Neural crest cell (in vitro differentiated cells): ENCODE data around the gene MAL. TPM values are rescaled to one million over a fixed set of nuclear protein-coding genes. Genes with fewer than 3 reads are reported as not detected.

ENCODE experiments used
- DNase-seq: peaks from one replicate; pipeline ENCODE4 v3.0.0; 2021; ENCODE audit warnings: low read depth, mixed read lengths, low spot score
- H3K27ac Mint-ChIP-seq: one replicate; pipeline ENCODE4 v1.8.0; 2021; ENCODE audit warnings: mild to moderate bottlenecking, mixed read lengths; ENCODE audit not compliant: unreplicated experiment
- H3K27me3 Mint-ChIP-seq: 2 replicates; pipeline ENCODE4 v1.8.0; 2021; ENCODE audit warnings: low read depth, mild to moderate bottlenecking, mixed read lengths
- H3K36me3 Mint-ChIP-seq: 2 replicates; pipeline ENCODE4 v1.8.0; 2021; ENCODE audit warnings: low read depth, mild to moderate bottlenecking, mixed read lengths
- H3K4me1 Mint-ChIP-seq: 2 replicates; pipeline ENCODE4 v1.8.0; 2021; ENCODE audit warnings: mixed read lengths
- H3K4me3 Mint-ChIP-seq: one replicate; pipeline ENCODE4 v1.8.0; 2021; ENCODE audit warnings: mild to moderate bottlenecking, mixed read lengths
- H3K9me3 Mint-ChIP-seq: 2 replicates; pipeline ENCODE4 v1.8.0; 2021; ENCODE audit warnings: mixed read lengths
- total RNA-seq: library from RNA; stranded (reverse); gene quantifications from 2 replicates; pipeline ENCODE4 v1.2.1, GENCODE V29; 2021
- TF ChIP-seq, protein P1 (sequence below): fragments of 200-600 bp; sonication (generic); conservative IDR thresholded peaks from 2 replicates; pipeline ENCODE4 v1.5.0; 2021; ENCODE audit warnings: antibody characterized with exemption, mild to moderate bottlenecking

The MAL gene
- total RNA-seq, 1 donor from 2014 or later, result 0.65 TPM

DNA sequence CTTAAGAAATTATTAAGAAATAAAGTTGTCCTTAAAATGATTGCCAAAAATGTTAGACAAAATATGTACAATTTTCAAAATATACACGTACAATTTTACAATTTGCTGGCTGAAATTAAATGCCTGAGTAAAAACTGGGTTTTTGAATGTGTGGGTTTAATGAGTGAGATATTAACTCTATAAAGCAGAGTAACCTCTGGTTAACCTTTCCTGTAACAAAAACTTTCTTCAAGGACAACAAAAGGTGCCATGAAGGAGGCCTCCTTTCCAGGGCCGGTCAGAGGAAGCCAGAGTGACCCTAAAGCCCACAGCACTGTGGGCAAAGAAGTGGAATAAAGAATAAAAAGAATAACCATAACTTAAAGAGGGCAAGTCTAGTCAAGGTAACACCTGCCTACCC, 16.5 kb upstream of the MAL start:
- Mint-ChIP-seq H3K27ac (no peak overlapping the region), H3K27me3 (no peaks in the 10 kb centered on the region), H3K9me3 (no peaks in the 10 kb centered on the region), H3K4me1 (peaks cover 36% of the 10 kb centered on the region), H3K4me3 (no peak overlapping the region), H3K36me3 (no peaks in the 10 kb centered on the region)
- TF ChIP-seq, protein P1, sequence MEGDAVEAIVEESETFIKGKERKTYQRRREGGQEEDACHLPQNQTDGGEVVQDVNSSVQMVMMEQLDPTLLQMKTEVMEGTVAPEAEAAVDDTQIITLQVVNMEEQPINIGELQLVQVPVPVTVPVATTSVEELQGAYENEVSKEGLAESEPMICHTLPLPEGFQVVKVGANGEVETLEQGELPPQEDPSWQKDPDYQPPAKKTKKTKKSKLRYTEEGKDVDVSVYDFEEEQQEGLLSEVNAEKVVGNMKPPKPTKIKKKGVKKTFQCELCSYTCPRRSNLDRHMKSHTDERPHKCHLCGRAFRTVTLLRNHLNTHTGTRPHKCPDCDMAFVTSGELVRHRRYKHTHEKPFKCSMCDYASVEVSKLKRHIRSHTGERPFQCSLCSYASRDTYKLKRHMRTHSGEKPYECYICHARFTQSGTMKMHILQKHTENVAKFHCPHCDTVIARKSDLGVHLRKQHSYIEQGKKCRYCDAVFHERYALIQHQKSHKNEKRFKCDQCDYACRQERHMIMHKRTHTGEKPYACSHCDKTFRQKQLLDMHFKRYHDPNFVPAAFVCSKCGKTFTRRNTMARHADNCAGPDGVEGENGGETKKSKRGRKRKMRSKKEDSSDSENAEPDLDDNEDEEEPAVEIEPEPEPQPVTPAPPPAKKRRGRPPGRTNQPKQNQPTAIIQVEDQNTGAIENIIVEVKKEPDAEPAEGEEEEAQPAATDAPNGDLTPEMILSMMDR, result no peak
- DNase-seq, result no peak

DNA sequence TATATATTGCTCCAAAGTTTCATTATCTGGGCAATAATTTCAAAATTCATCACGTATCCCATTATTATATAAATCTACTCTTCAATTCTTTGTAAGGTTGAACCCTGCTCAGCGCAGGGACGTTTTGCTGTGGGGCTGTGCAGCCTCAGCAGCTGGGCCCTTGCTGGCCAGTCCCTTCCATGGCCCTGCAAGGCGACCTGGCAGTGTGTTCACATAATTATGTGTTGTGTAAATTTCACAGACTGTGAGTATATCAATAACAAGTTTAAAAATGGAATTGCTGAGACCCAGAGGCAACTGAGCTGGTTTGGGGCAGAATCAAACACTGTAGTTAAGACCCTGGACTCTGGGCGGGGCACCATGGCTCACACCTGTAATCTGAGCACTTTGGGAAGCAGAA, 16.1 kb upstream of the MAL start:
- Mint-ChIP-seq H3K4me3 (no peak overlapping the region), H3K27ac (no peak overlapping the region), H3K36me3 (no peaks in the 10 kb centered on the region), H3K9me3 (no peaks in the 10 kb centered on the region), H3K27me3 (no peaks in the 10 kb centered on the region), H3K4me1 (peaks cover 32% of the 10 kb centered on the region)
- TF ChIP-seq, protein P1, result no peak
- no peak for DNase-seq

DNA sequence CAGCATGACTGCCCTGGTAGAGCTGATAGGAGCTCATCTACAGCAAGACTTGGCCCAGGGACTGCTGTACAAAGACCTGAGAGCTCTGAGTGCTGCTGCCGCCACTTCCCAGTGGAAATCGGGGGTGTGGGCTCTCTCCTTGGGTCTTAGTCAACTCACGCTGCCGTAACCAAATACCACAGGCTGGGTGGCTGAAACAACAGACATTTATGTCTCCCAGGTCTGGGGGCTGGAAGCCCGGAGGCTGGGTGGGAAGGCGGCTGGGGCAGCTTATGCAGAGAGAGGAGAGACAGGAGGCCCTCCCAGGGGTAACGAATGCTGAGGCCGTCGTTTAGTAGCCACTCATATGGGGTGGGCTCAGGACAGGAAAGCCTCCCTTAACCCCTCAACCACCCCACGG, 15.4 kb upstream of the MAL start:
- Mint-ChIP-seq H3K9me3 (no peaks in the 10 kb centered on the region), H3K4me3 (no peak overlapping the region), H3K4me1 (peaks cover 25% of the 10 kb centered on the region), H3K36me3 (no peaks in the 10 kb centered on the region), H3K27me3 (no peaks in the 10 kb centered on the region), H3K27ac (no peak overlapping the region)
- TF ChIP-seq, protein P1, result no peak
- DNase-seq, result no peak

DNA sequence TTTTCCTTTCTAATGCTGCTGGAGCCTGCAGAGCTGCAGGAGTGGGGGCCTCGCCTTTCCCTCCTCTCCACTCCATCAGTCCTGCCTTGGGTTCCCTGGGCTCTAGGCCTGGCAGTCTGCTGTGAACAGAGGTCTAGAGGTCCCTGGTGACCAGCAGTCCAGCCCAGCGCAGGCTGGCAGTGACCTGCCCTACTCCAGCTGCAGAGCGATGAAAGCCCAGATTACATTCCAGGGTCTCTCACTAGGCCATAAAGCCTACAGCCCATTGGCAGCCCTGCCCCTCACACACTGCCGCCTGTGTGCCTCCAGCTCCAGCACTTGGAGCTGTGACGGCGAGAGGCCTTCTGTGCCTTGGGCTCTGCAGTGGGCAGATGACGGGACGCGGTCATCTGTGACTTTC, 14.8 kb upstream of the MAL start:
- Mint-ChIP-seq H3K27me3 (no peaks in the 10 kb centered on the region), H3K4me3 (no peak overlapping the region), H3K36me3 (no peaks in the 10 kb centered on the region), H3K27ac (no peak overlapping the region), H3K9me3 (no peaks in the 10 kb centered on the region), H3K4me1 (peaks cover 22% of the 10 kb centered on the region)
- TF ChIP-seq, protein P1, result no peak
- DNase-seq, result no peak

DNA sequence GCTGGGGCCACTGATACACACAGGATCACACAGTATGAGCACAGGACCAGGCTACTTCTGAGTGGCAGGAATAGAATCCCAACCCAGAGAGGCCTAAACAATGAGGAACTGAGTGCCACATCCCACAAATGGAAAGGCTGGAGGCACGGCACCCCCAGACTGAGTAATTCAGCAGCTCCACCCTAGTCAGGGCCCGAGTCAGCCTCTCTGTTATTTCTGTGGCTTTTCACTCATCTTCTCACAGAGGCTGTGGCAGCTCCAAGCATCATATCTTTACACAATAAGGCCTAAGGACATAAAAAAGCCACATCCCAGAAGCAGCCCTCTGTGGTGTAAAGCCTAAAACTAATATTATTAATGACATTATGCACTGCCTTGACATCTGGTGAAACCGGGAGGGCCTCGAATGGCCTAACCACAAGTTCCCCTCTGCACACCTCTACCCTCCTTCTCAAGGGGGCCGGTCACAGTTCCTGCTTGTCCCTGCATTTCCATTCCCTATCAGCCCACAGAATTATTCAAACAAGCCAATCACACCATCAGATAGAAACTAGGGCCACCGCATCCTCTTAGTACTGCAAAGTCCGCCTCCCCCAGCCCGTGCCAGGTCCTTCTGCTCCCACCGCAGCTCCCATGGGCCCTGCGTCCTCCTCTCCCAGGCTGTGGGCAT, 12.5 kb upstream of the MAL start:
- no peaks in the 10 kb centered on the region for H3K9me3 Mint-ChIP-seq
- H3K27ac Mint-ChIP-seq, result no peak overlapping the region
- no peaks in the 10 kb centered on the region for H3K36me3 Mint-ChIP-seq
- no peaks in the 10 kb centered on the region for H3K27me3 Mint-ChIP-seq
- TF ChIP-seq, protein P1, result no peak
- no peak overlapping the region for H3K4me3 Mint-ChIP-seq
- peaks cover 17% of the 10 kb centered on the region for H3K4me1 Mint-ChIP-seq
- DNase-seq, result no peak
